Stimulated activated CD4-positive, alpha-beta T cell treated with anti-CD3 and anti-CD28 coated beads, Interleukin-1b, Interleukin-23, amount 100 ng/mL, for 1 hour (primary cell): ENCODE measurements around the gene C1QTNF4.
A peak's percentile ranks its signal among the peaks of the same experiment; 100 is the strongest.

ENCODE experiments used
- DNase-seq, 2 donors: peaks; one replicate each; pipeline ENCODE4 v3.0.0-alpha.2; 2020; ENCODE audit warnings: low read depth in 2 of 2

The C1QTNF4 gene

DNA sequence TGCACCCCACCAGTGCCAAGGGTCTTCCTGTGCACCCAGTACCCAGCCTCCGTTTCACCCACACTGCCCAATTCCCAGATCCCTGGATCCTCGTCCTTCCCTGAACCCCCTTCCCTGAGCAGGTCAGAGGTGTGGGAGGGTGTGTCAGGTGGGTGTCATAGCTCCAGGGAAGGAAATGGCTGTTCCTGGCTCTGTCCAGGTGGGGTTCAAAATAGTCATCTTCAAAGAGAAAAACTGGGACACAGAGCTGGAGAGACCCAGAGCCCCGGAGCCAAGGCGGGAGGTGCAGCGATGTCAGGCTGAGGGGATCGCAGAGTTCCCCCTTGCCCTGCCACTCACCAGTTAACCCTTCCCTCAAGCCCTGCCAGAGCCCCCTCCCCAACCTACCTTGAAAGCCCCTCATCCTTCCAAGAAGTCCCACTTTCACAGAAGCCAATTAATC lies 698 bp downstream of the C1QTNF4 start:
- no peak for DNase-seq

GRCh38 chr11:47592970-47593369 lies 1.2 kb downstream of the C1QTNF4 start:
- DNase-seq = no peak

GRCh38 chr11:47592251-47592650 lies 2.0 kb downstream of the C1QTNF4 start:
- no peak for DNase-seq

- DNase-seq = no peak
These were observed 2.4 kb downstream of the C1QTNF4 start for GRCh38 chr11:47591764-47592163.

DNA sequence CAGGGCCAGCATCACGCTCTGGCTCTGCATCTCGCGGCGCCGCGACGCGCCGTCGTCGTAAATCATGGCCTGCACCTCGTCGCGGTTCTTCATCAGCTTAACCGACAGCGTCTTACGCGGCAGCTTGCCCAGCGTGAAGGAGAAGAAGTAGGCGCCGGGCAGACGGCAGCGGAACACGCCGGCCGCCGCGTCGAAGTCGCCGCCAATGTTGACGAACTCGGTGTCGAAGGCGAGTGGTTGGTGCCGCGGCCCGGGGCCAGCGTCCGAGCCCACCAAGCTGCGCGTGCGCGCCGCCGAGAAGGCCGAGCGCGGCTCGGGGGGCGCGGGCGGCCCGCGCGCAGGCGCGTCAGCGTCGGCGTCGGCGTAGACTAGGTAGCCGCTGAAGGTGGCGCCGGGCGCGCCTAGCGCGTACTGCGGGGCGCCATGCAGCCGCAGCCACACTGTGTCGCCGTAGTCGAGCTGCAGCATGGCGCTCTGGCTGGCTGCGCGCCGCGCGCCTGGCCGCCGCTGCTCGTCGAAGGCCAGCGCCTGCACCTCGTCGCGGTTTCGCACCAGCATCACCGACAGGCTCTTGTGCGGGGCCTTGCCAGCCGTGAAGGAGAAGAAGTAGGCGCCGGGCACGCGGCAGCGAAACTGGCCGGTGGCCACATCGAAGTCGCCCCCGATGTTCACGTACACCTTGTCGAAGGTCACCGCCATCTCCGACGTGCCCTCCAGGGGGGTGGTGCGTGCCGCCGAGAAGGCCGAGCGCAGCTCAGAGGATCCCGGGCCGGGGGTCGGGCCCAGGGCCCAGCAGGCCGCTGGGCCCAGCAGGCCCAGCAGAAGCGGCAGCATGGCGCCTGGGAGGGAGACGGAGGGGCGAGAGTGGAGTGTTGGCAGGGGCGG lies 4.0 kb downstream of the C1QTNF4 start:
- DNase-seq = no peak

- no peak for DNase-seq
These were observed 4.6 kb downstream of the C1QTNF4 start for GRCh38 chr11:47589584-47589976.

GRCh38 chr11:47589118-47589517 lies 5.1 kb downstream of the C1QTNF4 start:
- DNase-seq = no peak

- no peak for DNase-seq
These were observed 6.4 kb downstream of the C1QTNF4 start for GRCh38 chr11:47587723-47588326.

DNA sequence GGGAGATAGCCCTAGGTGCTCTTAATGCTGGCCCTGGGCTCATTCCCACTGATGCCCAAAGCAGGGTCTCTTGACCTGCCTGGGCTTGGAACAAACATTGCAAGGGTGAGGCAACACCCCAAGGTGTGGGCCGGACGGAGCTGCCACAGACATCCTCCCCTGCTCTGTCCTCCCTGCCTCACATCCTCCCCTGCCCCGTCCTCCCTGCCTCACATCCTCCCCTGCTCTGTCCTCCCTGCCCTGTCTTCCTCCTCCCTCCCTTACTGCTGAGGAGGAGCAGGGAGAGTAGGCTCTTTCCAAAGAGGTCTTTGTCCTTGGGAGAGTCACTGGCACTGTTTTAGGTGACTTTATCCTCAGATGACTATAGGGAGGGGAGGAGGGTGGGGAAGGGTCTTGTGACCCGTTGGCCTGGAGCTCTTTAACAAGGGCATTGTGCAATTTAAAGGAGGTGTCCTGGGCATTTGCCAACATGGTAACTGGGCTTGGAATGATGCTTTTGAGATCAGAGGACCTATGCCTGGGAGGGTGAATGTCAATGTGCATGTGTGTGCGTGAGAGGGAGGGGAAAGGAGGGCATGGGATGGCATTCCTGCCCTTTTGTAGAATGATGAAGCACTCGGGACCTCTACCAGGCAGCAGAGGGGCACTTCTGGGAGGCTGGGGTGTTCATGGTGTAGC lies 7.0 kb downstream of the C1QTNF4 start:
- DNase-seq = no peak

- DNase-seq = no peak
These were observed 7.9 kb downstream of the C1QTNF4 start, which contains the start of gene FAM180B for GRCh38 chr11:47586098-47586855. Gene FAM180B, plus strand, starts transcription at chr11:47586678. Its CDS starts 91 bp downstream, at chr11:47586769.

DNA sequence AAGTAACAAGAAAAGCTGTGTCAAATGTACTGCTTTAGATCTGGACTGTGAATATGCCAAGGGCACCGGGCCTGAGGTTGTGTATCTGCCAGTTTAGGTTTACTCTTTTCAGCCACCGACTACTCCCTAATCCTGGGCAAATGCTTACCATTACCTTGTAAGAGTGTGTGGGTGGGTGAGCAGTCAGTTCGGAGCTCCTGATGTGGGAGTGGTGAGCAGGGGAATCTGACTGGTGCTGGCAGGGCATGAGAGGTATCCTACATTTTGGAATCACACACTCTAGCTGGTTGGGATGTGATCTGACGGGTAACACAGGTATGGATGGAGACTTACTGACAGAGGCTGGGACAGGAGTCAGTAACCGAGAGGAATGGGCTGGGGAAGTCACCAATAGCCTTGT lies 10.4 kb downstream of the C1QTNF4 start:
- DNase-seq = no peak

DNA sequence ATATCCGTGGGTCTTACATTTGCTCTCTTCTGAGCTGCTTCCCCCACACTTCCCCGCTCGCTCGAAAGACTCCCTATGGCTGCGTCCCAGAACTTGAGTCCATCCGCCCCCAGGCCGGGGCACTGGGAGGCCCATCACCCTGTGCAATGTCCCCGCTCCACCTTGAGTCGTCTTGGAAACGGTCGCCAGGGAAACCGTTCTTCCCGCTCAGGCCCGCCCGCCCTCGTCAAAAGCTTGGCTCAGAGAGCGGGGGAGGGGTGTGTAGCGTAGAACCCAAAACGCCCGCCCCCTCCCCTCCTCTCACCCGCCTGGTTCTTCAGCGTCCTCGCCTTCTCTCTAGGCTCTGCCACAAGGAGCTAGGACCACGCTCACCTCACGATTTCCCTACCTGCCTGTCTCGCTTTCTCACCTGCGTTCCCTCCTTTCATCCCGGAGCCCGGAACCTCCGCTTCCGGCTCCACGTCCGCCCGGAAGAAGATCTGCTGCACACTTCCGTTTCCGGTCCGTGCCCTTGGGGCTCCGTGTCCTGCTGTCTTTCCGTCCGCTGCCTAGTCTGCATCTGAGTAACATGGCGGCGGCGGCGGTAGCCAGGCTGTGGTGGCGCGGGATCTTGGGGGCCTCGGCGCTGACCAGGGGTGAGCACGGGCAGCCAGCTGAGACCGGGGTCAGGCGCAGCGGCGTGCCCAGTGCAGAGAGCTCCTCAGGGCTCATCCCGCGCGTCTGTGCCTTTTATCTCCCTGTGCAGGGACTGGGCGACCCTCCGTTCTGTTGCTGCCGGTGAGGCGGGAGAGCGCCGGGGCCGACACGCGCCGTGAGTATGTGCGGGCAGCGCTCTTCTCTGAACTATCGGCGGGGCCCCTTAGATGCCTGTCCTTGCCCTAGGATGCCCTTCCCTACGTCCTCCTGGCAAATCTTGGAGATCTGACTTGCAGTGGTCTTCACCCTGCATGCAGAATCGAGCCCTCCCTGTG lies 15.4 kb downstream of the C1QTNF4 start, which contains the start of the genes KBTBD4 and NDUFS3:
Gene KBTBD4 (minus strand): TSS at position 447 of the 971 bp plus-strand sequence. CDS start 19 bp downstream, at position 428.
Gene NDUFS3 (plus strand): TSS at position 551 of the 971 bp plus-strand sequence. CDS start 18 bp downstream, at position 569.
- DNase-seq = peak; percentile 73 to 85

- DNase-seq = no peak
These were observed 16.7 kb downstream of the C1QTNF4 start for GRCh38 chr11:47577460-47578041.

GRCh38 chr11:47573321-47573720 lies 20.9 kb downstream of the C1QTNF4 start:
- no peak for DNase-seq

DNA sequence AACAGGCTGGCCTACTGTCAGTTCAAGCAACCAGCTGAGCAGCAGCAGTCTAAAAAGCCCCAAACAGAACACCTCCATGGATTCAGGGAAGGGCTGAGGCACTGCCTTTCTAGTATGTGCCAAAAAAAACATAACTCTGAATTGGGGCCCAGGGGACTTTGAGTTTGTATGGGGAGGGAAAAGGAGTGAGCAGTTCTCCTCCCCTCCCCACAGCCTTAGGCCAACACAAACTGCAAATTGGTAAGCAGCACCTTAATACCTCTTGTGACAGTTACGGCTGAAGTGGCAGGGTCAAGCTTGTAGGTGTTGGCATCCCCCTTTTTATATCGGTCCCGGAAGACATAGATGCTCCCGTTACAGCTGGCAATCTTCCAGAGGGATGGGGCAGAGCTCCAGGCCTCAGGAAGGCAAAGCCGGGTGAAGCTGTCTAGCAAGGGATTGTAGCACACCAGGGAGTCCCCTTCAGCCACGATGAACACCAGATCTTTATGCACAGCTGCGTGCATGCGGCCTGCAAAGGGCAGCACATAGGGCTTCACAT lies 21.4 kb downstream of the C1QTNF4 start:
- DNase-seq = no peak

- DNase-seq = no peak
These were observed 22.3 kb downstream of the C1QTNF4 start for GRCh38 chr11:47571895-47572294.

DNA sequence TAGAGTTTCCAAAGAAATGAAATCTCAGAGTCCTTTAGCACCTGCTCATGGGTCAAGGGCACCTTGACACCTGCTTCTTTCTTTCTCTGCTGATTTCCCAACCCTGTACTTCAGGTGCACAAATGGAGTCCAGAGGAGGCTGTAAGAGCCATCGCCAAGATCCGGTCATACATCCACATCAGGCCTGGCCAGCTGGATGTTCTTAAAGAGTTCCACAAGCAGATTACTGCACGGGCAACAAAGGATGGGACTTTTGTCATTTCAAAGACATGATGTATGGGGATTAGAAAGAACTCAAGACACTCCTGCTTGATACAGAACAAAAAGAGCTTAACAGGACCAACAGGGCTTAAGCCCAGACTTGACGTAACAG lies 22.9 kb downstream of the C1QTNF4 start:
- DNase-seq = no peak

DNA sequence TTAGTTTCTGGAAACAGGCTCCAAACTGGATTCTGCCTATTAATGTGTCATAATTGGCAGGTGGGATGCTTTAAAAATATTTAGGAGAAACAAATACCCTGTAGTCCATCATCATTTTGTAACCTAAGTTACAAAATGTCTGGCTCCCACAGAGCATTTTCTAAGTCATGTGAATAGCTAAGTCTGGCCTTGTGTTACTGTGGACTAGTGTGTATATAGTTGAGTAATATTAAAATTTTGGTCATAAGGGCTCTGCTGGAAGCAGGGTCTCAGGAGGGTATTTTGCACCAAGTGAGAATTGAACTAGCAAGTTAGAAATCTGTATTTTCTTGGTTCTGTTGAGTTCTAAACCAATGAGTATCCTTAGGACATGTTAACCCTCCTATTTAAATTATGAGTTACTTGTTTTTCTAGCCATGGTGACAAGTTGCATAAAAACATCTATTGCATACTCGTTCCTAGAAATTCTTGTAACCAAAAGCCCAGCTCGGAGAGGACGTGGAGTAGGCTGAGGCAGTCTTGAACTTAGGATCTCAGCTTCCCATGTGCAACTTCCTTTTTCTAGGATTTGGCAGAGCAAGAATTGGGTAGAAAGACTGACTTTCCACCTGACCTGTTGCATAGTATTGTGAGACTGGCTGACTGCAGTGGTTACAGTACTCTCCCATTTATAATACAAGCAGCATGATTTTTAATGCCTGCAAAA lies 23.4 kb downstream of the C1QTNF4 start:
- DNase-seq = no peak

DNA sequence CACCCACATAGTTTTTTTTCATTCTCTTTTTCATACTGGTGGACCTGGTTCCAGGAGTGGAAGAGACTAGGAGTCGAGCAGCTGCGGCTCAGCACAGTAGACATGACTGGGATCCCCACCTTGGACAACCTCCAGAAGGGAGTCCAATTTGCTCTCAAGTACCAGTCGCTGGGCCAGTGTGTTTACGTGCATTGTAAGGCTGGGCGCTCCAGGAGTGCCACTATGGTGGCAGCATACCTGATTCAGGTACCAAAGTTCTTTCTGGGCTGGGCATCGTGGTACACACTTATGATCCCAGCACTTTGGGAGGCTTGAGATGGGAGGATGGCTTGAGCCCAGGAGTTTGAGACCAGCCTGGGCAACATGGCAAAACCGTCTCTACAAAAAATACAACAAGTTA lies 24.6 kb downstream of the C1QTNF4 start:
- no peak for DNase-seq
